IPS-20b (cell line): ENCODE measurements around the gene CLSTN1.

Source experiments
- H3K27ac ChIP-seq: one replicate; pipeline ENCODE4 v1.5.1; 2013; ENCODE audit warnings: low read length
- H3K27me3 ChIP-seq: 2 replicates; pipeline ENCODE4 v1.6.1; 2013; ENCODE audit warnings: mild to moderate bottlenecking, low read length, inconsistent platforms; ENCODE audit not compliant: insufficient read depth
- H3K36me3 ChIP-seq: 2 replicates; pipeline ENCODE4 v1.6.1; 2013; ENCODE audit warnings: low read depth, mild to moderate bottlenecking, inconsistent platforms, low read length, moderate library complexity; ENCODE audit not compliant: insufficient read depth
- H3K4me1 ChIP-seq: 2 replicates; pipeline ENCODE4 v1.6.1; 2013; ENCODE audit warnings: mild to moderate bottlenecking, control low read depth, inconsistent platforms, low read length, moderate library complexity; ENCODE audit not compliant: insufficient read depth
- H3K4me3 ChIP-seq: 2 replicates; pipeline ENCODE4 v1.5.1; 2013; ENCODE audit warnings: mild to moderate bottlenecking, low read length, inconsistent platforms
- H3K9ac ChIP-seq: 2 replicates; pipeline ENCODE4 v1.6.1; 2013; ENCODE audit warnings: low read depth, mild to moderate bottlenecking, inconsistent platforms, low read length, moderate library complexity
- H3K9me3 ChIP-seq: 2 replicates; pipeline ENCODE4 v1.6.1; 2013; ENCODE audit warnings: mild to moderate bottlenecking, low read depth, low read length, inconsistent platforms; ENCODE audit not compliant: insufficient read depth

CLSTN1 gene

DNA sequence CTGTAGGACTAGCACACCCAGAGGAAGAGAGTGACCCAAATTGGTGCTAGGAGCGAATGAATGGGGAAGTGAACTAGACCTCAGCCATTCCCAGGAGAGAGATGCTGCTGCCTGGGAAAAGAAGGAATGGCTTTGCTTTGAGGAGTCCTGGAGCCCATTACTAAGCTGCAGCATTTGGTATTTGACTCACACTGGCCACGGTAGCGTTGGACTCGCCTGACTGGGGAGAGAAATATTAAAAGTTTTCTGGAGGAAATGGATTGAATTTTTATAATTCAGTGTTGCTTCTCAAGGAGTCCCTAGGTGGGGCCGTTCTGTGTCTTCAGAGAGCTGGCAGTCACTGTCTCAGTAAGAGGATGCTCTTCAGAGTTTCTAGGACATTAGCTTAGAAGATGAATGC is 132.1 kb downstream of the CLSTN1 start:
- Histone ChIP-seq H3K4me3 (no peak overlapping the region), H3K9me3 (no peaks in the 10 kb centered on the region), H3K4me1 (peaks cover 25% of the 10 kb centered on the region), H3K27me3 (peaks cover 41% of the 10 kb centered on the region), H3K9ac (no peak overlapping the region), H3K27ac (no peak overlapping the region), H3K36me3 (no peaks in the 10 kb centered on the region)

- H3K4me3 ChIP-seq: peak overlapping the region; percentile 73; the same call in 1 of the 2 replicates
- H3K9me3 ChIP-seq: no peaks in the 10 kb centered on the region
- peaks cover 25% of the 10 kb centered on the region for H3K4me1 ChIP-seq
- peaks cover 41% of the 10 kb centered on the region for H3K27me3 ChIP-seq
- H3K36me3 ChIP-seq: no peaks in the 10 kb centered on the region
- no peak overlapping the region for H3K27ac ChIP-seq
- H3K9ac ChIP-seq: peak overlapping the region; percentile 56; the same call in 1 of the 2 replicates
Measured at GRCh38 chr1:9691108-9691445, 132.7 kb downstream of the CLSTN1 start.

DNA sequence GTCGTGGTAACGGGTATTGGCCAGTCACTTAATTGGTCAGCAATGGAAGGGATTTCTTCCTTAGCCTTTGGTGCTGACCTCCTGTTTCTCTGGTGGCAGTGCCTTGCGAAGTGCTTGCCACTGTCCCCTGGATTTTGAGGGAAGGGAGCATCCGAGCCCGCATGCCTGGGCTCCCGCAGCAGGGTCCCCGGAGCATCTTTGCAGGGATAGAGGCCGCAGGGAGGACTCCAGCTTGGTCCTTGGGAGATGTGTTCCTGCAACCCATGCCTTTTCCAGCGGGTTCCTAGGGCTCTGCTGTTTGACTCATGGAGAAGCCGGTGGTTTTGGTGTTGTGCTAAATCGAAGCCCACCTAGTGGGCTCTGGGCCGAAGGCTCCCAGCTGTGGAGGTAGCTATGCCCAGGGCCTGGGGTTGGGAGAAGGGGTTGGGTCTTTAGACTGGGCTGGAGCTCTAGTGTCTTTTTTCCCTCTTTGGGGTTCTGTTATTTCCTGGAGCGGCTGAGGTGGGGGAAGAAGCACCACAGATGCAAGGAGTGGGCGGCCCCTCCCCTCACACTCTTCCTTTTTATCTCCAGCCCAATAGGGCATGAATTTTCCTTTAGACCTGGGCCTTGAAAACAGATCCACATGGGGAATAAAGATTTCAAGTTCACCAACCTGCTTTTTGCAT is 133.2 kb downstream of the CLSTN1 start:
- Histone ChIP-seq H3K27ac (no peak overlapping the region), H3K9me3 (no peaks in the 10 kb centered on the region), H3K4me3 (peak overlapping the region; percentile 73), H3K4me1 (peaks cover 25% of the 10 kb centered on the region), H3K9ac (peak overlapping the region; percentile 70; the same call in 1 of the 2 replicates), H3K27me3 (peaks cover 41% of the 10 kb centered on the region), H3K36me3 (no peaks in the 10 kb centered on the region)

DNA sequence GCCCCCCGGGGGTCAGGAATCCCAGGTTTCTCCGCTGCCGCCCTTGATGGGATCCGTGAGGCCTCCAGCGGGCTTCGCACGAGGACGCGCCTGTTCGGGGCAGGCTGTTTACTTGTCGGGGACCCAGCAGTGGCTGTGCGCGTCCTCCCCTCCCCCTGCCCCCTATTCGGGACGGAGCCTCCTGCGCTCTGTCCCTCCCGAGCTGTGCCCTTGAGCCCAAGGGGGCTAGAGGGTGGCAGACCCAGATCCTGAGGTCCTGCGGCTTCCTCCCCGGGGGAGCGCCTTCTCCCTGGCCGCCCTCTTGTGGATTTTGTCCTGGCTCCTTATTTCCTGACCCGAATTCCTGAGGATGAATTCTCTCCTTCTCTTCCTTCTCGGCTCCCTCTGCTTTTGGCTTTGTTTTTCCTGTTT is 133.8 kb downstream of the CLSTN1 start:
- H3K9me3 ChIP-seq: no peaks in the 10 kb centered on the region
- H3K36me3 ChIP-seq: no peaks in the 10 kb centered on the region
- H3K4me3 ChIP-seq: peak overlapping the region; percentile 73
- peaks cover 25% of the 10 kb centered on the region for H3K4me1 ChIP-seq
- H3K27ac ChIP-seq: no peak overlapping the region
- H3K27me3 ChIP-seq: peaks cover 41% of the 10 kb centered on the region
- H3K9ac ChIP-seq: peak overlapping the region; percentile 70; the same call in 1 of the 2 replicates

- Histone ChIP-seq H3K4me3 (peak overlapping the region; percentile 82), H3K27me3 (peaks cover 41% of the 10 kb centered on the region), H3K27ac (no peak overlapping the region), H3K9me3 (no peaks in the 10 kb centered on the region), H3K9ac (no peak overlapping the region; the same call in 1 of the 2 replicates), H3K36me3 (no peaks in the 10 kb centered on the region), H3K4me1 (peaks cover 25% of the 10 kb centered on the region)
Measured at GRCh38 chr1:9689011-9689706, 134.6 kb downstream of the CLSTN1 start.

DNA sequence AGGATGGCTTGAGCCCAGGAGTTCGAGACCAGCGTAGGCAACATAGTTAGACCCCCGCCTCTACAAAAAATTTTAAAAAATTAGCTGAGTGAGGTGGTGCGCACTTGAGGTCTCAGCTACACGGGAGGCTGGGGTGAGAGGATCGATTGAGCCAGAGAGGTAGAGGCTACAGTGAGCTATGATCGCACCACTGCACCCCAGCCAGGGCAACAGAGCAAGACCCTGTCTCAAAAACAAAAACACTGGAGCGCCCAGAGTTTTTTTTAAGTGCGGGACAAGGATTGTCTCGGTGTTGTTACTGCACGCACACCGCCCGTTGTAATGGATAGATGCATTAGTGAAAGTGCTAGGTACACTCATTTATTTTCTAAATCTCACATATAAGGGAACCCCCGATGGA is 135.2 kb downstream of the CLSTN1 start:
- H3K4me3 ChIP-seq: peak overlapping the region; percentile 82
- H3K36me3 ChIP-seq: no peaks in the 10 kb centered on the region
- peaks cover 25% of the 10 kb centered on the region for H3K4me1 ChIP-seq
- H3K9me3 ChIP-seq: no peaks in the 10 kb centered on the region
- no peak overlapping the region for H3K27ac ChIP-seq
- peaks cover 41% of the 10 kb centered on the region for H3K27me3 ChIP-seq
- H3K9ac ChIP-seq: no peak overlapping the region; the same call in 1 of the 2 replicates

DNA sequence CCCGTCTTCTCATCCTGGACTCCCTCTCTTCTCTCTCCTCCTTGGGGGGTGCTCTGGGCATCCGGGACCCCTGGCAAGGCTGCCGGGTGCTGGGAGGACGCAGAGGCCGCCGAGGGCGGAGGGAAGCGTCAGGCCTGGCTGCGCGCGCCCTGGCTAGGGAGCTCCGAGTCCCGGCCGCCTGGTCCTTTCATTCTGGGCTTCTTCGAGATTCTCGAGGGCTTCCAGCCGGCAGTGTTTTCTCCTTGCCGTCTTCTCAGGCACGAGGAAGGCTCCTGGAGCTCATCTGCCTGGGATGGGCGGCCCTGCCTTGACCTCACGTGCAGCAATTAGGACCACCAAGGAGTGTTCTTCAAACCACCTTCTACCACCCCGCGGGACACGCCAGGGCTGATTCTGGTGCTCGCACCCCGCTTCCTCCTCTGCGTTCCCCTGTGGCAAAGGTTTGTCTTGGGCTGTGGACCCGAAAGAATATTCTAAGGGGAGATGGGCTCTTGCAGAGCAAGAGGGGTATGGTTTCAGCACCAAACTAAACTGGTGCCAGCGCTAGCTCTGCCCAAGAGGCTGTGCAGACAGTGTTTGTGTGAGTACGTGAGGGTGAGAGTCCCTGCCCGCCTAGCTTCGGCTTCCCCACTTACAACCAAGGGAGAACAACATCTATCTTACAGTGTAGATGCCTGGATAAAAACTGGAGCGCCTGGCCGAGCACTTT is 135.7 kb downstream of the CLSTN1 start:
- H3K4me3 ChIP-seq: peak overlapping the region; percentile 82
- no peak overlapping the region for H3K27ac ChIP-seq
- no peaks in the 10 kb centered on the region for H3K36me3 ChIP-seq
- H3K9ac ChIP-seq: peak overlapping the region; percentile 78; the same call in 1 of the 2 replicates
- H3K9me3 ChIP-seq: no peaks in the 10 kb centered on the region
- peaks cover 41% of the 10 kb centered on the region for H3K27me3 ChIP-seq
- H3K4me1 ChIP-seq: peaks cover 25% of the 10 kb centered on the region

DNA sequence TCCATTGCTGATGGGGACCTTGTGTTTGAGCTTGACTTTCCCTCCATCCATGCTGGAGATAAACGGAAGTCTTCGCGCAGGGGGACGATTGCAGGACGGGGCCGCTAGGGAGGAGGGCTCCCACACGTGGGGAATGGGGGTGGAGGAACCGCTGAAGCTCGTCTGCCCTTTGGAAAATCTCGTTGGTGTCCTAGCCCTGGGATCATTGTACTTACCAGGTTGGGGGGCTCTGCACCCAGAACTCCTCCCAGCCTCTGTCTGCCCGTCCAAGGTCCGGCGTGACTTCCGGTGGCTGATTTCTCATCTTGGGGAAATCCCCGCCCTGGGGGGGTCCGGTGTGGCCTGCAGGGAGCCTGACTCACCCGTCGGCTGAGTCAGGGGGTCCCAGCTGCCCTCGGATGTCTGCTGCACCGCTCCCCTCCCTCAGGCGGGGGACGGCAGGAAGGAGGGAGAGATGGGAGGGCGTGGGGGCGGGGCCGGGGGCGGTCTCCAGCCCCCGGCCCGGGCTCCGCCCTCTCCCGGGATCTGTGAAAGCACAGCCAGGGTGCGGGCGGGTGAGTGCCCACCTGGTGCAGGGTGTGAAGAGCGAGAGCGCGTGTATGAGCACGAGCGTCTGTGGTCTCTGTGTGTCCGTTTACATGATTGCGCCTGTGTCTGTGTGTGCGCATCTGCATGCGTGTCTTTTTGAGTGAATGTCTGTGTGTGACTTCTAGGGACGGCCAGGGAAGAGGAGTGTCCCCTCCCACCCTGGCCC is 136.5 kb downstream of the CLSTN1 start:
- Histone ChIP-seq H3K27me3 (peaks cover 41% of the 10 kb centered on the region), H3K4me1 (peaks cover 25% of the 10 kb centered on the region), H3K9me3 (no peaks in the 10 kb centered on the region), H3K9ac (peak overlapping the region; percentile 78; the same call in 1 of the 2 replicates), H3K36me3 (no peaks in the 10 kb centered on the region), H3K4me3 (peak overlapping the region; percentile 82), H3K27ac (peak overlapping the region; percentile 39)

DNA sequence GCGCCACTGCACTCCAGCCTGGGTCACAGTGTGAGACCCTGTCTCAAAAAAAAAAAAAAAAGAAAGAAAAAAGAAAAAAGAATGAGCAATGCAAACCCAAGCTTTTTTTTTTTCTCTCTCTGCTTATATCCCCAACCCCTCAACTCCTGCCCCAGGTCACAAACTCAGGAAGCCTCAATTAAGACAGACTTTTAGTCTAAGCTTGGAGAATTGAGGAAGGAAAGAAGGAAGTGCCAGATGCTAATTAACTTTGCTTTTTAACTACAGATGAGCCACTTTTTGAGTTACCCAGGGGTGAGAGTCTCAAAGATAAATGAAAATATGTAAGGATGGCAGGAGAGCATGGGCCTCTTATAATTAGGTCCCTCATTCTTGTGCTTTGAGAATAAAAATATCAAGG is 139.0 kb downstream of the CLSTN1 start:
- Histone ChIP-seq H3K4me1 (peaks cover 7% of the 10 kb centered on the region; the same call in 1 of the 2 replicates), H3K36me3 (no peaks in the 10 kb centered on the region), H3K9me3 (no peaks in the 10 kb centered on the region), H3K4me3 (no peak overlapping the region), H3K27ac (no peak overlapping the region), H3K27me3 (peaks cover 17% of the 10 kb centered on the region), H3K9ac (no peak overlapping the region)

DNA sequence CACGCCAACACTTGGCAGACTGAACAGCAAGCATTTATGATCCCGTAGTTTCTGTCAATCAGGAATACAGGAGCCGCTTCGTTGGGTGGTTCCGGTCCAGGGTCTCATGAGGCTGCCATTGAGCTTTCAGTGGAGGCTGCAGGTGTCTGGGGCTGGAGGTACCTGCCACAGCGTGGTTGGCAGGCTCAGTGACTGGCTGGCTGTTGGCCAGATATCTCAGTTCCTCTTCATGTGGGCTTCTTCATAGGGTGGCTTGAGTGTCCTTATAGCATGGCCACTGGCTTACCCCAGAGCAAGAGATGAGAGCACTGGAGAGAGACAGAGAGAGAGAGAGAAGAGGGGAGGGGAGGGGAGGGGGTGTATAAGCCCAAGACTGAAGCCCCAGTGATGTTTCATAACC is 142.9 kb downstream of the CLSTN1 start:
- no peaks in the 10 kb centered on the region for H3K36me3 ChIP-seq
- H3K4me1 ChIP-seq: no peaks in the 10 kb centered on the region
- H3K27me3 ChIP-seq: no peaks in the 10 kb centered on the region
- H3K9ac ChIP-seq: no peak overlapping the region
- H3K4me3 ChIP-seq: no peak overlapping the region
- H3K27ac ChIP-seq: no peak overlapping the region
- no peaks in the 10 kb centered on the region for H3K9me3 ChIP-seq

- Histone ChIP-seq H3K4me3 (no peak overlapping the region), H3K4me1 (no peaks in the 10 kb centered on the region)
Measured at GRCh38 chr1:9680091-9680490, 143.7 kb downstream of the CLSTN1 start.

More at GRCh38 chr1:9680091-9680490, 143.7 kb downstream of the CLSTN1 start:
- Histone ChIP-seq H3K9ac (no peak overlapping the region), H3K36me3 (no peaks in the 10 kb centered on the region), H3K9me3 (no peaks in the 10 kb centered on the region), H3K27me3 (no peaks in the 10 kb centered on the region), H3K27ac (no peak overlapping the region)
